PC-9 (cell line): ENCODE measurements around the gene IGFBP5.

Source experiments
- EZH2 ChIP-seq: fragments of 200-600 bp; sonication (generic); IDR thresholded peaks from 2 replicates; pipeline ENCODE4 v1.8.0; 2017; ENCODE audit warnings: antibody characterized with exemption, low read depth
- TF ChIP-seq, protein P1 (sequence below): fragments of 200-600 bp; sonication (generic); conservative IDR thresholded peaks from 2 replicates; pipeline ENCODE4 v1.6.1; 2017; ENCODE audit warnings: mixed run types, antibody characterized with exemption, mild to moderate bottlenecking, moderate library complexity

GRCh38 chr2:216740557-216741222, 45.3 kb upstream of the IGFBP5 start:
- TF ChIP-seq, protein P1, sequence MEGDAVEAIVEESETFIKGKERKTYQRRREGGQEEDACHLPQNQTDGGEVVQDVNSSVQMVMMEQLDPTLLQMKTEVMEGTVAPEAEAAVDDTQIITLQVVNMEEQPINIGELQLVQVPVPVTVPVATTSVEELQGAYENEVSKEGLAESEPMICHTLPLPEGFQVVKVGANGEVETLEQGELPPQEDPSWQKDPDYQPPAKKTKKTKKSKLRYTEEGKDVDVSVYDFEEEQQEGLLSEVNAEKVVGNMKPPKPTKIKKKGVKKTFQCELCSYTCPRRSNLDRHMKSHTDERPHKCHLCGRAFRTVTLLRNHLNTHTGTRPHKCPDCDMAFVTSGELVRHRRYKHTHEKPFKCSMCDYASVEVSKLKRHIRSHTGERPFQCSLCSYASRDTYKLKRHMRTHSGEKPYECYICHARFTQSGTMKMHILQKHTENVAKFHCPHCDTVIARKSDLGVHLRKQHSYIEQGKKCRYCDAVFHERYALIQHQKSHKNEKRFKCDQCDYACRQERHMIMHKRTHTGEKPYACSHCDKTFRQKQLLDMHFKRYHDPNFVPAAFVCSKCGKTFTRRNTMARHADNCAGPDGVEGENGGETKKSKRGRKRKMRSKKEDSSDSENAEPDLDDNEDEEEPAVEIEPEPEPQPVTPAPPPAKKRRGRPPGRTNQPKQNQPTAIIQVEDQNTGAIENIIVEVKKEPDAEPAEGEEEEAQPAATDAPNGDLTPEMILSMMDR = no peak
- no peak for TF ChIP-seq EZH2
